ENCODE results near the gene DUSP14.

The DUSP14 gene

GRCh38 chr17:37521821-37522220, 32.1 kb downstream of the DUSP14 start:
- no peaks in the 10 kb centered on the region for H3K4me1 ChIP-seq (ENCODE audit: control insufficient read depth, insufficient read depth, low read length)
- no peaks in the 10 kb centered on the region for H3K9me3 ChIP-seq (ENCODE audit: control insufficient read depth, insufficient read depth, low read length)
- no peak overlapping the region for H3K9ac ChIP-seq (ENCODE audit: low read depth, low read length)
- no peak overlapping the region for H3K4me3 ChIP-seq (ENCODE audit: low read depth, low read length)
- peaks cover 8% of the 10 kb centered on the region for H3K36me3 ChIP-seq (ENCODE audit: control insufficient read depth, insufficient read depth, low read length)
- H3K27me3 ChIP-seq (ENCODE audit: control insufficient read depth, insufficient read depth, low read length) = no peaks in the 10 kb centered on the region

- Histone ChIP-seq H3K27me3 (ENCODE audit: control insufficient read depth, insufficient read depth, low read length) (no peaks in the 10 kb centered on the region), H3K4me1 (ENCODE audit: control insufficient read depth, insufficient read depth, low read length) (no peaks in the 10 kb centered on the region), H3K9ac (ENCODE audit: low read depth, low read length) (no peak overlapping the region), H3K36me3 (ENCODE audit: control insufficient read depth, insufficient read depth, low read length) (peaks cover 5% of the 10 kb centered on the region), H3K4me3 (ENCODE audit: low read depth, low read length) (no peak overlapping the region), H3K9me3 (ENCODE audit: control insufficient read depth, insufficient read depth, low read length) (no peaks in the 10 kb centered on the region)
These were observed 34.1 kb downstream of the DUSP14 start for GRCh38 chr17:37523715-37524219.

DNA sequence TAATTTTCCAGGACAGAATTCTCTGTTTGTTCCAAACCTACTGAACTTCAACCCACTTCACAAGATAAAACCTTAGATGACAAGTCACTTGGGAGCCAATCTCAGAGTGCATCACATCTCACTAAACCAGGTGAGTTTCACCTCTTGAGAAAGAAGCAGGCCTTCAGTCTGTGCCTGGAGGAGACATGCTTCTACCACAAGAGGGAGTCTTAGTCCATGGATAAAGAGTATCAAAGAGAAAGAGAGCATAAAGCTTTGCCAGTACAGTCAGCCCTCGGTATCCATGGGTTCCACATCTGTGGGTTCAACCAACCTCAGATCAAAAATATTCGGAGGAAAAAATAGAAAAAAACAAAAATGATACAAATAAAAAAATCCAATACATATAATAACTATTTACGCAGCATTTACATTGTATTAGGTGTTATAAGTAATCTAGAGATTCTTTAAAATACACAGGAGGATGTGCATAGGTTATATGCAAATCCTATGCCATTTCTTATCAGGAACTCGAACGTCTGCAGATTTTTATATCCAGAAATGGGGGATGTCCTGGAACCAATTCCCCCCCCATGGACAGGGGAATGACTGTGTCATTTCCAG, 37.7 kb downstream of the DUSP14 start:
- no peaks in the 10 kb centered on the region for H3K27me3 ChIP-seq (ENCODE audit: control insufficient read depth, insufficient read depth, low read length)
- no peak overlapping the region for H3K4me3 ChIP-seq (ENCODE audit: low read depth, low read length)
- no peak overlapping the region for H3K9ac ChIP-seq (ENCODE audit: low read depth, low read length)
- no peaks in the 10 kb centered on the region for H3K9me3 ChIP-seq (ENCODE audit: control insufficient read depth, insufficient read depth, low read length)
- no peaks in the 10 kb centered on the region for H3K4me1 ChIP-seq (ENCODE audit: control insufficient read depth, insufficient read depth, low read length)
- H3K36me3 ChIP-seq (ENCODE audit: control insufficient read depth, insufficient read depth, low read length) = peaks cover 3% of the 10 kb centered on the region

DNA sequence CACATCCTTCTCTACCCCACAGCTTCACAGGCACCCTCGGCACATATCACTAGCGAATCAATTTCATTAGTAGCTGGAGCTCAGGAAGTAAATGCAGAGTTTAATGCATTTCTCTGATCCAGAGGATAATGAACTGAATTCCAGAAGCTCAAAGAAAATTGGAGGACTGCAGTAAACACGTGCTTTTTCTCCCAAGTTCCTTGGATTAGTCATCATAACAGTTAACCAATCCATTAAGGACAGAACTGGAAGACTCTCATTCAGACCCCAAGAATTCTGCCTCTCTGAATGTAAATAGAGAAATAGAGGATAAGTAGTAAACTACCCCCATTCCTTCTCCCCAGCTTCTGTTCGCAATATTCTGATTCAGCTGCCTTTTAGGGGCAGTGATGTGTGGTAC, 40.7 kb downstream of the DUSP14 start:
- peaks cover 3% of the 10 kb centered on the region for H3K36me3 ChIP-seq (ENCODE audit: control insufficient read depth, insufficient read depth, low read length)
- H3K27me3 ChIP-seq (ENCODE audit: control insufficient read depth, insufficient read depth, low read length) = no peaks in the 10 kb centered on the region
- no peaks in the 10 kb centered on the region for H3K4me1 ChIP-seq (ENCODE audit: control insufficient read depth, insufficient read depth, low read length)
- no peaks in the 10 kb centered on the region for H3K9me3 ChIP-seq (ENCODE audit: control insufficient read depth, insufficient read depth, low read length)
- H3K9ac ChIP-seq (ENCODE audit: low read depth, low read length) = no peak overlapping the region
- no peak overlapping the region for H3K4me3 ChIP-seq (ENCODE audit: low read depth, low read length)

DNA sequence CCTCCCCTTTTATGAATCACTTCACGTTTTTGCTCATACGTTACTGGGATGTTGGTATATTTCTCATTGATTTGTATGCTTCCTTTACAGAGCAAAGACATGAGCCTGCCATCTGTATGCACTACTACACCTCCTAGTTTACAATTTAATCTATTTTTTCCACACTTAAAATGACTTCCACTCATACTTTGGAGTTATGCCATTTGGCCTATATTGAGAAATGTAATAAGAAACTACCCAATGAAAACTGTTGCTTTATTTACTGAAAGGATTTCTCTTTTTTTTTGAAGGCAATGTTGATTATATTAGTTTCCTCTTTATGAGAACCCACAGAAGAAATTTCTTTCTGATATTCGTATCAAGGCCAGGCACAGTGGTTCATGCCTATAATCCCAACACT, 43.1 kb downstream of the DUSP14 start:
- Histone ChIP-seq H3K27me3 (ENCODE audit: control insufficient read depth, insufficient read depth, low read length) (no peaks in the 10 kb centered on the region), H3K36me3 (ENCODE audit: control insufficient read depth, insufficient read depth, low read length) (peaks cover 9% of the 10 kb centered on the region), H3K9ac (ENCODE audit: low read depth, low read length) (no peak overlapping the region), H3K4me3 (ENCODE audit: low read depth, low read length) (no peak overlapping the region), H3K4me1 (ENCODE audit: control insufficient read depth, insufficient read depth, low read length) (no peaks in the 10 kb centered on the region), H3K9me3 (ENCODE audit: control insufficient read depth, insufficient read depth, low read length) (no peaks in the 10 kb centered on the region)

GRCh38 chr17:37535906-37536305, 46.2 kb downstream of the DUSP14 start:
- Histone ChIP-seq H3K9me3 (ENCODE audit: control insufficient read depth, insufficient read depth, low read length) (no peaks in the 10 kb centered on the region), H3K4me1 (ENCODE audit: control insufficient read depth, insufficient read depth, low read length) (no peaks in the 10 kb centered on the region), H3K9ac (ENCODE audit: low read depth, low read length) (no peak overlapping the region), H3K36me3 (ENCODE audit: control insufficient read depth, insufficient read depth, low read length) (peaks cover 18% of the 10 kb centered on the region), H3K27me3 (ENCODE audit: control insufficient read depth, insufficient read depth, low read length) (no peaks in the 10 kb centered on the region), H3K4me3 (ENCODE audit: low read depth, low read length) (no peak overlapping the region)

DNA sequence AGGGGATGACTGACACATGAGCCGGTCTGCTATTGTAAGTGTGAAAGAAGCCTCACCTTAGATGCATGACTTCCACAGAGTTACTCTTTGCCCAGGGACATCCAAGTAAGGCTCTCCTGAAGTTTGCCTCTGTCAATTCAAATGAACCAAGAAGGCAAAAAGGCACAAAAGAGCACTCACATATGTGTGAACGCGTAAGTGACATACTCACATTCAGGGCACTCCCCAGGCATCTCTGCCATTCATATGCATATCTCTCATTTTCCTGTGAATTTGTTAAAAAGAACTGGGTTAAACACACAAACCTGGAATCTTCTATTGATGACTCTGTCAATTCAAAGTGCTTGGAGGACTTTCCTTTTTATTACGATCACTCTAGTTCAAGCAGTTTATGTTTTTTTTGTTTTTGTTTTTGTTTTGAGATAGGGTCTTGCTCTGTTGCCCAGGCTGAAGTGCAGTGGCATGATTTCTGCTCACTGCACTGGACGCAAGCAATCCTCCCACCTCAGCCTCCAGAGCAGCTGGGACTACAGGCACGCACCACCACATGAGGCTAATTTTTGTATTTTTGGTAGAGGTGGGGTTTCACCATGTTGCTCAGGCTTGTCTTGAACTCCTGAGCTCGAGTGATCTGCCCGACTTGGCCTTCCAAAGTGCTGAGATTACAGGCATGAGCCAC, 49.4 kb downstream of the DUSP14 start:
- peaks cover 24% of the 10 kb centered on the region for H3K36me3 ChIP-seq (ENCODE audit: control insufficient read depth, insufficient read depth, low read length)

GRCh38 chr17:37541880-37542660, 52.4 kb downstream of the DUSP14 start:
- Histone ChIP-seq H3K9ac (ENCODE audit: low read depth, low read length) (no peak overlapping the region), H3K27me3 (ENCODE audit: control insufficient read depth, insufficient read depth, low read length) (no peaks in the 10 kb centered on the region), H3K4me1 (ENCODE audit: control insufficient read depth, insufficient read depth, low read length) (peaks cover 4% of the 10 kb centered on the region), H3K36me3 (ENCODE audit: control insufficient read depth, insufficient read depth, low read length) (peaks cover 18% of the 10 kb centered on the region), H3K4me3 (ENCODE audit: low read depth, low read length) (no peak overlapping the region), H3K9me3 (ENCODE audit: control insufficient read depth, insufficient read depth, low read length) (no peaks in the 10 kb centered on the region)

More for the DNA sequence above, 49.4 kb downstream of the DUSP14 start:
- H3K27me3 ChIP-seq (ENCODE audit: control insufficient read depth, insufficient read depth, low read length) = no peaks in the 10 kb centered on the region
- H3K4me3 ChIP-seq (ENCODE audit: low read depth, low read length) = no peak overlapping the region
- H3K4me1 ChIP-seq (ENCODE audit: control insufficient read depth, insufficient read depth, low read length) = peaks cover 4% of the 10 kb centered on the region
- no peak overlapping the region for H3K9ac ChIP-seq (ENCODE audit: low read depth, low read length)
- no peaks in the 10 kb centered on the region for H3K9me3 ChIP-seq (ENCODE audit: control insufficient read depth, insufficient read depth, low read length)

- H3K4me1 ChIP-seq (ENCODE audit: control insufficient read depth, insufficient read depth, low read length) = peaks cover 4% of the 10 kb centered on the region
- no peaks in the 10 kb centered on the region for H3K27me3 ChIP-seq (ENCODE audit: control insufficient read depth, insufficient read depth, low read length)
- no peaks in the 10 kb centered on the region for H3K9me3 ChIP-seq (ENCODE audit: control insufficient read depth, insufficient read depth, low read length)
- H3K36me3 ChIP-seq (ENCODE audit: control insufficient read depth, insufficient read depth, low read length) = peaks cover 18% of the 10 kb centered on the region
- no peak overlapping the region for H3K9ac ChIP-seq (ENCODE audit: low read depth, low read length)
- no peak overlapping the region for H3K4me3 ChIP-seq (ENCODE audit: low read depth, low read length)
These were observed 54.0 kb downstream of the DUSP14 start for GRCh38 chr17:37543637-37544052.

DNA sequence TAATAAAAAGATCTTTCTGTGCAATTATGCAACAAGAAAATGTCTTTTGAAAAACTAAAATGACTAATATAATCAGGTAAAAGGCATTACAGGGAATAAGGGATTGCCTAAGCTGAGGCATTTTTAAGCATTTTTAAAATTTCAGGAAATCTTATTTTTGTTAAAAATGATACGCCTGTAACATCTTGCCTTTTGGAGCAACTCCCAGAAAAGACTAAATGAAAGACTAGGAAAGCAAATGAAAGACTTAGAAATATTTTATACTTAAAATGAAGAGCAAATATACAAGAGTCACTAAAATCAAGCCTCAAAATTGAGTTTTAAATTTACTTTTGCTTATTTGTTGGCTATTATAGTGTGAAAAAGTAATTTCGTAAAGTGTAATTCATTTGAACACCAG, 55.8 kb downstream of the DUSP14 start:
- Histone ChIP-seq H3K9ac (ENCODE audit: low read depth, low read length) (no peak overlapping the region), H3K36me3 (ENCODE audit: control insufficient read depth, insufficient read depth, low read length) (peaks cover 6% of the 10 kb centered on the region), H3K9me3 (ENCODE audit: control insufficient read depth, insufficient read depth, low read length) (no peaks in the 10 kb centered on the region), H3K4me1 (ENCODE audit: control insufficient read depth, insufficient read depth, low read length) (peaks cover 4% of the 10 kb centered on the region), H3K4me3 (ENCODE audit: low read depth, low read length) (no peak overlapping the region), H3K27me3 (ENCODE audit: control insufficient read depth, insufficient read depth, low read length) (no peaks in the 10 kb centered on the region)

GRCh38 chr17:37546302-37546701, 56.6 kb downstream of the DUSP14 start:
- H3K4me1 ChIP-seq (ENCODE audit: control insufficient read depth, insufficient read depth, low read length) = peaks cover 4% of the 10 kb centered on the region
- H3K27me3 ChIP-seq (ENCODE audit: control insufficient read depth, insufficient read depth, low read length) = no peaks in the 10 kb centered on the region
- no peaks in the 10 kb centered on the region for H3K9me3 ChIP-seq (ENCODE audit: control insufficient read depth, insufficient read depth, low read length)
- no peak overlapping the region for H3K4me3 ChIP-seq (ENCODE audit: low read depth, low read length)
- no peak overlapping the region for H3K9ac ChIP-seq (ENCODE audit: low read depth, low read length)
- H3K36me3 ChIP-seq (ENCODE audit: control insufficient read depth, insufficient read depth, low read length) = peaks cover 3% of the 10 kb centered on the region
